T-cell (primary cell): ENCODE data around the gene ZCCHC7. TPM values are rescaled to one million over a fixed set of nuclear protein-coding genes. Genes with fewer than 3 reads are reported as not detected.

Experiments used
- ATAC-seq, 4 experiments: fragments of 200-7000 bp in 3 of 4; fragments of 150-1000 bp in 1 of 4; cut with Tn5 transposase; replicated peaks in 1 of 4; 1 replicate in 3 of 4; 2 replicates in 1 of 4; pipeline ENCODE4 v1.10.0; 2021; ENCODE audit warnings: moderate library complexity in 3 of 4, mild to moderate bottlenecking in 2 of 4, moderate number of reproducible peaks in 1 of 4
- CTCF ChIA-PET, 2 donors: fragments of 300-600 bp; sonication (Branson Sonifier 250); formaldehyde crosslinking; loops; one replicate each; lab custom pipeline; 2022; ENCODE audit warnings: antibody characterized with exemption in 2 of 2; lab: Charles Lee
- POLR2A ChIA-PET, 2 donors: fragments of 300-600 bp; sonication (Branson Sonifier 250); formaldehyde crosslinking; loops; one replicate each; lab custom pipeline; 2022; ENCODE audit warnings: antibody characterized with exemption in 2 of 2; lab: Charles Lee
- DNase-seq, 35 experiments: peaks; one replicate each; pipeline versions ENCODE4 v3.0.0 to v3.0.0-alpha.2; 2013 to 2023
- H3K27ac ChIP-seq: one replicate; pipeline ENCODE4 v1.5.1; 2013; ENCODE audit warnings: low read length
- H3K27me3 ChIP-seq, 2 experiments: replicated peaks in 1 of 2; 1 replicate in 1 of 2; 2 replicates in 1 of 2; pipeline versions ENCODE4 v1.6.1 to v1.7.0; 2013; ENCODE audit warnings: low read length in 1 of 2, mixed read lengths in 1 of 2; ENCODE audit not compliant: control insufficient read depth in 2 of 2, insufficient read depth in 2 of 2; ENCODE audit errors: extremely low read depth in 1 of 2
- H3K36me3 ChIP-seq, 2 donors: 1 replicate in 1 of 2; 2 replicates in 1 of 2; pipeline versions ENCODE4 v1.6.1 to v1.7.0; 2013; ENCODE audit warnings: low read length in 1 of 2; ENCODE audit not compliant: control insufficient read depth in 2 of 2, insufficient read depth in 1 of 2; ENCODE audit errors: extremely low read depth in 1 of 2
- H3K4me1 ChIP-seq, 2 experiments: 1 replicate in 1 of 2; 2 replicates in 1 of 2; pipeline versions ENCODE4 v1.6.1 to v1.7.0; 2013; ENCODE audit warnings: low read length in 2 of 2, mixed read lengths in 1 of 2; ENCODE audit not compliant: insufficient read depth in 2 of 2, control insufficient read depth in 1 of 2; ENCODE audit errors: extremely low read depth in 1 of 2
- H3K4me3 ChIP-seq, 2 donors: 1 replicate in 1 of 2; 2 replicates in 1 of 2; pipeline versions ENCODE4 v1.5.1 to v1.7.0; 2013; ENCODE audit warnings: mild to moderate bottlenecking in 2 of 2, low read length in 1 of 2, moderate library complexity in 1 of 2; ENCODE audit not compliant: control insufficient read depth in 1 of 2; ENCODE audit errors: extremely low read depth in 1 of 2
- H3K9me3 ChIP-seq: 2 replicates; pipeline ENCODE4 v1.7.0; 2013
- H3K27ac Mint-ChIP-seq, 2 donors: one replicate each; pipeline ENCODE4 v1.8.0; 2020 to 2021; ENCODE audit warnings: mild to moderate bottlenecking in 2 of 2, mixed read lengths in 2 of 2
- H3K27me3 Mint-ChIP-seq, 2 donors: one replicate each; pipeline ENCODE4 v1.8.0; 2021 to 2022; ENCODE audit warnings: mixed read lengths in 2 of 2
- H3K36me3 Mint-ChIP-seq: one replicate; pipeline ENCODE4 v1.8.0; 2021; ENCODE audit warnings: mixed read lengths
- H3K4me1 Mint-ChIP-seq, 3 donors: one replicate each; pipeline ENCODE4 v1.8.0; 2020 to 2022; ENCODE audit warnings: mixed read lengths in 3 of 3, mild to moderate bottlenecking in 1 of 3
- H3K4me3 Mint-ChIP-seq, 3 donors: one replicate each; pipeline ENCODE4 v1.8.0; 2020 to 2022; ENCODE audit warnings: mild to moderate bottlenecking in 3 of 3, mixed read lengths in 3 of 3, moderate library complexity in 3 of 3
- H3K9me3 Mint-ChIP-seq, 3 donors: one replicate each; pipeline ENCODE4 v1.8.0; 2020 to 2022; ENCODE audit warnings: mixed read lengths in 3 of 3
- WGBS: methylation state at CpG from one replicate; pipeline ENCODE4 v1.1.5; 2013; ENCODE audit warnings: missing lambda C conversion rate; ENCODE audit not compliant: insufficient coverage; 5-methylcytosine and 5-hydroxymethylcytosine counted together
- total RNA-seq, 35 experiments: library from RNA in 6 of 35; stranded (reverse) in 6 of 35; fragments of 120-200 nt in 1 of 35; gene quantifications; one replicate each; pipeline versions ENCODE4 v1.2.1 to v1.2.4 and lab custom pipeline; 2013 to 2026

The ZCCHC7 gene
- total RNA-seq, 5 donors from 2014 or later (not counting 1 experiment from before 2014, with no cell fraction given), result 29.1 to 44.2 (median 33.5) TPM

GRCh38 chr9:37191403-37192089 lies 71.2 kb downstream of the ZCCHC7 start:
- POLR2A ChIA-PET, result interaction anchor here in 1 of 2 donors (0.6 kb wide), 1 partner anchor 859 kb away, joined by 3 read pairs; no protein-coding TSS in a partner anchor
- H3K4me1 Mint-ChIP-seq, result peaks cover 25 to 52% (median 47%) of the 10 kb centered on the region in 3 donors
- WGBS, result no CpG with 5 or more reads among the region's 4 CpGs

GRCh38 chr9:37192803-37193202 lies 72.4 kb downstream of the ZCCHC7 start:
- H3K27me3 Mint-ChIP-seq, result no peaks in the 10 kb centered on the region
- no peak overlapping the region for H3K4me3 Mint-ChIP-seq
- Histone ChIP-seq H3K27ac (no peak overlapping the region), H3K4me1 (peaks cover 4 to 9% of the 10 kb centered on the region in 2 experiments), H3K9me3 (no peaks in the 10 kb centered on the region), H3K4me3 (no peak overlapping the region), H3K27me3 (no peaks in the 10 kb centered on the region), H3K36me3 (peaks cover 0 to 7% of the 10 kb centered on the region in 2 donors)
- ChIA-PET CTCF (interaction anchor here in 1 of 2 donors (1.1 to 1.2 kb wide), 2 partner anchors 9 to 184 kb away, joined by 3 read pairs; no protein-coding TSS in a partner anchor), POLR2A (interaction anchor here in 1 of 2 donors (0.9 kb wide), 1 partner anchor 113 kb away, joined by 5 read pairs; no protein-coding TSS in a partner anchor)
- no peak for DNase-seq
- no peak overlapping the region for H3K27ac Mint-ChIP-seq
- H3K9me3 Mint-ChIP-seq, result no peaks in the 10 kb centered on the region
- ATAC-seq, result no peak
- H3K36me3 Mint-ChIP-seq, result peaks cover 39% of the 10 kb centered on the region
- peaks cover 24 to 51% (median 48%) of the 10 kb centered on the region in 3 donors for H3K4me1 Mint-ChIP-seq

More at GRCh38 chr9:37191403-37192089, 71.2 kb downstream of the ZCCHC7 start:
- H3K4me3 ChIP-seq, result no peak overlapping the region
- no peak overlapping the region for H3K27ac ChIP-seq
- no peak for ATAC-seq
- peaks cover 4 to 7% of the 10 kb centered on the region in 2 experiments for H3K4me1 ChIP-seq
- no peak overlapping the region for H3K4me3 Mint-ChIP-seq
- CTCF ChIA-PET, result interaction anchor here (0.6 to 1.1 kb wide), 2 partner anchors 183 to 187 kb away, joined by 3 read pairs; no protein-coding TSS in a partner anchor
- DNase-seq, result no peak
- no peaks in the 10 kb centered on the region for H3K27me3 ChIP-seq
- H3K27me3 Mint-ChIP-seq, result no peaks in the 10 kb centered on the region
- peaks cover 0 to 3% (median 0%) of the 10 kb centered on the region in 3 donors for H3K9me3 Mint-ChIP-seq
- H3K27ac Mint-ChIP-seq, result no peak overlapping the region
- peaks cover 0 to 7% of the 10 kb centered on the region in 2 donors for H3K36me3 ChIP-seq
- H3K9me3 ChIP-seq, result no peaks in the 10 kb centered on the region
- H3K36me3 Mint-ChIP-seq, result peaks cover 44% of the 10 kb centered on the region

- ATAC-seq, result peak in 2 of 4 experiments; percentile 32 to 42
- POLR2A ChIA-PET, result no interaction called here
- no peaks in the 10 kb centered on the region for H3K36me3 ChIP-seq
- H3K27me3 ChIP-seq, result no peaks in the 10 kb centered on the region
- peak in 2 of 35 experiments; percentile 2 to 8 for DNase-seq
- Mint-ChIP-seq H3K27me3 (no peaks in the 10 kb centered on the region), H3K36me3 (peaks cover 39% of the 10 kb centered on the region), H3K4me3 (peak overlapping the region in 1 of 3 donors; percentile 29), H3K9me3 (no peaks in the 10 kb centered on the region), H3K27ac (peak overlapping the region; percentile 63 to 75), H3K4me1 (peaks cover 42 to 65% (median 58%) of the 10 kb centered on the region in 3 donors)
- H3K27ac ChIP-seq, result no peak overlapping the region
- CTCF ChIA-PET, result no interaction called here
- no peak overlapping the region for H3K4me3 ChIP-seq
- 86% methylated on average over 1 of the region's 4 CpGs for WGBS
- no peaks in the 10 kb centered on the region for H3K9me3 ChIP-seq
- peaks cover 0 to 12% of the 10 kb centered on the region in 2 experiments for H3K4me1 ChIP-seq
Observed at GRCh38 chr9:37197158-37198038, 77.0 kb downstream of the ZCCHC7 start.

- peaks cover 42 to 65% (median 58%) of the 10 kb centered on the region in 3 donors for H3K4me1 Mint-ChIP-seq
- H3K9me3 Mint-ChIP-seq, result no peaks in the 10 kb centered on the region
- peak overlapping the region; percentile 18 to 47 for H3K27ac Mint-ChIP-seq
- WGBS, result no CpG with 5 or more reads among the region's 2 CpGs
- ATAC-seq (no peak), DNase-seq (no peak)
- H3K4me3 Mint-ChIP-seq, result no peak overlapping the region
- no peaks in the 10 kb centered on the region for H3K9me3 ChIP-seq
- no peaks in the 10 kb centered on the region for H3K36me3 ChIP-seq
- H3K27me3 ChIP-seq, result no peaks in the 10 kb centered on the region
- ChIA-PET POLR2A (no interaction called here), CTCF (no interaction called here)
- peaks cover 39% of the 10 kb centered on the region for H3K36me3 Mint-ChIP-seq
- H3K27me3 Mint-ChIP-seq, result no peaks in the 10 kb centered on the region
- H3K4me1 ChIP-seq, result peaks cover 0 to 12% of the 10 kb centered on the region in 2 experiments
- H3K27ac ChIP-seq, result no peak overlapping the region
- H3K4me3 ChIP-seq, result no peak overlapping the region
Observed at GRCh38 chr9:37198039-37198729, 77.8 kb downstream of the ZCCHC7 start.

GRCh38 chr9:37198831-37199230 lies 78.5 kb downstream of the ZCCHC7 start:
- WGBS, result no CpG with 5 or more reads among the region's 1 CpG
- Histone ChIP-seq H3K9me3 (no peaks in the 10 kb centered on the region), H3K36me3 (no peaks in the 10 kb centered on the region), H3K4me1 (peaks cover 0 to 12% of the 10 kb centered on the region in 2 experiments), H3K27me3 (no peaks in the 10 kb centered on the region), H3K27ac (no peak overlapping the region), H3K4me3 (no peak overlapping the region)
- DNase-seq (no peak), ATAC-seq (no peak)
- Mint-ChIP-seq H3K27me3 (no peaks in the 10 kb centered on the region), H3K27ac (peak overlapping the region in 1 of 2 donors; percentile 9), H3K4me1 (peaks cover 43 to 65% (median 56%) of the 10 kb centered on the region in 3 donors), H3K4me3 (no peak overlapping the region), H3K36me3 (peaks cover 46% of the 10 kb centered on the region), H3K9me3 (peaks cover 0 to under 1% (median 0%) of the 10 kb centered on the region in 3 donors)
- CTCF ChIA-PET, result interaction anchor here in 1 of 2 donors (1.1 kb wide), 1 partner anchor 52 kb away, joined by 4 read pairs; no protein-coding TSS in a partner anchor
- POLR2A ChIA-PET, result interaction anchor here in 1 of 2 donors (0.7 kb wide), 1 partner anchor 1519 kb away, joined by 4 read pairs; no protein-coding TSS in a partner anchor
